ENCODE results near the gene IFT20. TPM values are rescaled to one million over a fixed set of nuclear protein-coding genes. Genes with fewer than 3 reads are reported as not detected.
A peak's percentile ranks its signal among the peaks of the same experiment; 100 is the strongest.

The IFT20 gene
- total RNA-seq, 2 donors from 2014 or later = 30.9 to 31.5 TPM

GRCh38 chr17:28334666-28335200, 539 bp downstream of the IFT20 start:
- Histone ChIP-seq H3K27me3 (no peaks in the 10 kb centered on the region), H3K27ac (peak overlapping the region; percentile 79), H3K4me1 (peaks cover 8% of the 10 kb centered on the region), H3K9me3 (no peaks in the 10 kb centered on the region), H3K36me3 (no peaks in the 10 kb centered on the region), H3K4me3 (peak overlapping the region; percentile 96), H3K9ac (ENCODE audit: low read depth in 2 of 2, low read length in 2 of 2) (peak overlapping the region; percentile 72 to 76)
- intact Hi-C loops (cut with DNase I) = no loop called here
- no peak for TF ChIP-seq CTCF (IDR thresholded peaks at IDR 0.05)
- DNase-seq = no peak

- H3K27ac ChIP-seq = no peak overlapping the region
- H3K27me3 ChIP-seq = no peaks in the 10 kb centered on the region
- peaks cover 8% of the 10 kb centered on the region for H3K4me1 ChIP-seq
- H3K9ac ChIP-seq (ENCODE audit: low read depth in 2 of 2, low read length in 2 of 2) = peak overlapping the region; percentile 72 to 76
- no peaks in the 10 kb centered on the region for H3K36me3 ChIP-seq
- no peak for TF ChIP-seq CTCF (IDR thresholded peaks at IDR 0.05)
- intact Hi-C loops (cut with DNase I) = no loop called here
- H3K9me3 ChIP-seq = no peaks in the 10 kb centered on the region
- no peak for DNase-seq
- peak overlapping the region; percentile 96 for H3K4me3 ChIP-seq
Measured at GRCh38 chr17:28334171-28334570, 1.1 kb downstream of the IFT20 start.

- Histone ChIP-seq H3K9ac (ENCODE audit: low read depth in 2 of 2, low read length in 2 of 2) (no peak overlapping the region), H3K4me1 (peaks cover 8% of the 10 kb centered on the region), H3K27me3 (no peaks in the 10 kb centered on the region), H3K4me3 (no peak overlapping the region), H3K36me3 (no peaks in the 10 kb centered on the region), H3K9me3 (no peaks in the 10 kb centered on the region), H3K27ac (no peak overlapping the region)
- no peak for DNase-seq
- intact Hi-C loops (cut with DNase I) = no loop called here
- TF ChIP-seq CTCF (IDR thresholded peaks at IDR 0.05) = no peak
Measured at GRCh38 chr17:28333083-28333746, 2.1 kb downstream of the IFT20 start.

- Histone ChIP-seq H3K9me3 (no peaks in the 10 kb centered on the region), H3K36me3 (no peaks in the 10 kb centered on the region), H3K4me1 (peaks cover 8% of the 10 kb centered on the region), H3K4me3 (no peak overlapping the region), H3K27ac (no peak overlapping the region), H3K27me3 (no peaks in the 10 kb centered on the region), H3K9ac (ENCODE audit: low read depth in 2 of 2, low read length in 2 of 2) (no peak overlapping the region)
- DNase-seq = no peak
- intact Hi-C loops (cut with DNase I) = no loop called here
- TF ChIP-seq CTCF (IDR thresholded peaks at IDR 0.05) = no peak
Measured at GRCh38 chr17:28331891-28332420, 3.3 kb downstream of the IFT20 start.

GRCh38 chr17:28330671-28331070, 4.6 kb downstream of the IFT20 start:
- DNase-seq = no peak
- Histone ChIP-seq H3K27me3 (no peaks in the 10 kb centered on the region), H3K9ac (ENCODE audit: low read depth in 2 of 2, low read length in 2 of 2) (no peak overlapping the region), H3K4me1 (peaks cover 4% of the 10 kb centered on the region), H3K4me3 (no peak overlapping the region), H3K9me3 (no peaks in the 10 kb centered on the region), H3K36me3 (no peaks in the 10 kb centered on the region), H3K27ac (no peak overlapping the region)
- intact Hi-C loops (cut with DNase I) = no loop called here
- no peak for TF ChIP-seq CTCF (IDR thresholded peaks at IDR 0.05)

Data from colonic mucosa (tissue), 4 donors.